ENCODE results near the gene PRDX3.
"Not testable (repeated sequence)": the region's sequence is repeated elsewhere in the genome, so short reads cannot be mapped to it uniquely, and the experiment has no call there.

Gene PRDX3

GRCh38 chr10:119161680-119162451 is 16.7 kb downstream of the PRDX3 start:
- DNase-seq, result no peak

DNA sequence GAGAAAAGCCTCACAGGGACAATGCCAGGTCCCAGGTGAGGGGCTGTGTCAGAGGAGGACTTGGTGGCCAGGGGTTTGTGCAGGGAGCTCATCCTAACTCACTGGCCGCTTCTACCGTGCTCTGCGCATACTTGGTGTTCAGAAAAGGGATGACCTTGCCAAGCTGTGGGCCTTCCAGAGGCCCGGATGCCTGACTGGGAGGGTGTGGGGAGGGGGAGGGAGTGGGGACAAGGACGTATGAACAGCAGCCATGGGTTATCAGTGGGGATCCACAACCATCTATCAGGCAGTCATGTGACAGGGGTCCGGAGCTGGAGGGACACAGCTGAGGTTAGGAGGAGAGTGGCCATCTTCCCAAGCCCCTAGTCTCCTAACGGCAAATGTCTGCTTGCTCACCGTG is 19.3 kb downstream of the PRDX3 start:
- no peak for DNase-seq

GRCh38 chr10:119153661-119154060 is 25.0 kb downstream of the PRDX3 start:
- no peak for DNase-seq

DNA sequence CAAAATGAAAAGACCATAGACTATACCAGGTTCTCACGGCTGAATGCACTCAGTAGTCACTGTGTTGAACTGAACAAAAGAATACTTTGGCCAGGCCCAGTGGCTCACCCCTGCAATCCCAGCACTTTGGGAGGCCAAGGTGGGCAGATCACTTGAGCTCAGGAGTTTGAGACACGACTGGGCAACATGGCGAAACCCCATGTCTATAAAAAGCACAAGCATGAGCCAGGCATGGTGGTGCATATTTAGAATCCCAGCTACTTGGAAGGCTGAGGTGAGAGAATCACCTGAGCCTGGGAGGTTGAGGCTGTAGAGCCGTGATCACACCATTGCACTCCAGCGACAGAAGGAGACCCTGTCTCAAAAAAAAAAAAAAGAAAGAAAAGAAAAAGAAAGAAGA is 25.6 kb downstream of the PRDX3 start:
- no peak for DNase-seq

DNA sequence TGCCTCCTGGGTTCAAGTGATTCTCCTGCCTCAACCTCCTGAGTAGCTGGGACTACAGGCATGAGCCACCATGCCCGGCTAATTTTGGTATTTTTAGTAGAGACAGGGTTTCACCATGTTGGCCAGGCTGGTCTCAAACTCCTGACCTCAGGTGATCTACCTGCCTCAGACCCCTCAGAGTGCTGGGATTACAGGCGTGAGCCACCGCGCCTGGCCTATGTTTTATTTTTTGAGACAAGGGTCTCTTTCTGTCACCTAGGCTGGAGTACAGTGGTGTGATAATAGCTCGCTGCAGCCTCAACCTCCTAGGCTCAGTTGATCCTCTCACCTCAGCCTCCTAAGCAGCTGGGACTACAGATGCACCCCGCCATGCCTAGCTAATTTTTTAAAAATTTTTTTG is 27.0 kb downstream of the PRDX3 start:
- not testable (repeated sequence) for DNase-seq

GRCh38 chr10:119149729-119150128 is 28.9 kb downstream of the PRDX3 start:
- DNase-seq, result no peak

DNA sequence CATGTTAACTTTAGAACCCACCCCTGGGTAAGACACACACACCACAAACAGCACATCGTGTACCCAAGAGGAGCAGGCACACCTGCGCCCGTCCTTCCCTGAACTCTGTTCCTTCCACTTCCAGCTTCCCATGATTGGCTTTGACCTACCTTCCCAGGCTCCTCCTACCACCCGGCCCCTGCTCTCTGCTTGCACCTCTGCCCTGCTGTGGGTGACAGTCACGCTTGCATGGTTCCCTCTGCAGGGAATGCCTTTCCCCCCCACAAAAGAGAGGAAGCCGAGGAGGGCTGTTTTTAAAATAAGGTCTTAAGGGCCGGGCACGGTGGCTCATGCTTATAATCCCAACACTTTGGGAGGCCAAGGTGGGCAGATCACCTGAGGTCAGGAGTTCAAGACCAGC is 29.5 kb downstream of the PRDX3 start:
- DNase-seq, result no peak

DNA sequence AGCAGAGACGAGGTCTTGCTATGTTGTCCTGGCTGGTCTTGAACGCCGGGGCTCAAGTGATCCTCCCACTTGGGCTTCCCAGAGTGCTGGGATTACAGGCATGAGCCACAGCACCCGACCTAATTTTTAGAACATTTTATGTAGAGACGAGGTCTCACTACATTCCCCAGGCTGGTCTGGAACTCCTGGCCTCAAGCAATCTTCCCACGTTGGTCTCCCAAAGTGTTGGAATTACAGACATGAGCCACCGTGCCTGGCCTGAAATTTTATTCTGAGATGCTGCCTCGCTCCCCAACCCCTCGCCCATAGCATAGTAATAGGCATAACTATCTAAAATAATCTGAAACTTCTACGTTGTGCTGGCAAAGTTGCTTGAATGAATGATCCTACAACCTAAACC is 35.0 kb downstream of the PRDX3 start:
- no peak for DNase-seq

- no peak for DNase-seq
Observed at GRCh38 chr10:119140603-119141245, 37.9 kb downstream of the PRDX3 start.

DNA sequence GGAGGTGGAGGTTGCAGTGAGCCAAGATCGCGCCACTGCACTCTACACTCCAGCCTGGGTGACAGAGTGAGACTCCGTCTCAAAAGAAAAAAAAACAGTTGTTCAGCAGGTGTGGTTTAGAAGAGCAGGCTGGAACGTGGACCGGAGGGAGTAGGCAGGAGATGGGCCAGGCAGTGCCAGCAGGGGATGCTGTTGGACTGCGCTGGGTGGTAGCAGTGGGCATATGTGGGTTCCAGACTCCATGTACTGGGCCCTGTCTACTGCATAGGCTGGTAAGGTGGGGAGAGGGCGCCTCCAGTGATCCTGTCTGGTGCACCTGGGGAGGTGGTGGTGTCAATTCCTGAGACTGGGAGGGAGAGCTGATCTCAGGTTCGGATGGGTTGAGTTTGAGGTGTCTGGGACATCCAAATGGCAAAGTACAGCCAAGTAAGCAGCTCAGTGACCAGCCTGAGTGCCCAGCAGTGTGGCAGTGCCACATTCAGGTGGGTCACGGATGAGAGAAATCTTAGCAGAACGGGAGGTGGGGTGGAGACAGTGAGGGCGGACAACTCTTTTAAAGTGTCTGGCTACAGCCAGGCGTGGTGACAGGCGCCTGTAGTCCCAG is 39.0 kb downstream of the PRDX3 start:
- no peak for DNase-seq

GRCh38 chr10:119138346-119139306 is 40.0 kb downstream of the PRDX3 start:
- DNase-seq, result no peak

DNA sequence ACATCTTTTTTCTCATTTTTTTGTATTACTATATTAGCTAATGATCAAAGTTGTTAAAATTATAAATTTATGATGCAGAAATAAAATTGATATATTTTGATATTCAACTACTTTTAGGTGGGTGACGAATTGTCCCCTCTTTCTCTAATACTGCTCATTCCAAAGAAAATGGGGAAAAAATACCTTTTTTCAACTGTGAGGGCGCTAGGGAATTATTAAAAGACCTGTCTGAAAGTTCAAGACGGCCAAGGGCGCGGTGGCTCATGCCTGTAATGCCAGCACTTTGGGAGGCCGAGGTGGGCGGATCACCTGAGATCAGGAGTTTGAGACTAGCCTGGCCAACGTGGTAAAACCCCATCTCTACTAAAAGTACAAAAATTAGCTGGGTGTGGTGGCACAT is 40.7 kb downstream of the PRDX3 start:
- DNase-seq, result not testable (repeated sequence)

DNA sequence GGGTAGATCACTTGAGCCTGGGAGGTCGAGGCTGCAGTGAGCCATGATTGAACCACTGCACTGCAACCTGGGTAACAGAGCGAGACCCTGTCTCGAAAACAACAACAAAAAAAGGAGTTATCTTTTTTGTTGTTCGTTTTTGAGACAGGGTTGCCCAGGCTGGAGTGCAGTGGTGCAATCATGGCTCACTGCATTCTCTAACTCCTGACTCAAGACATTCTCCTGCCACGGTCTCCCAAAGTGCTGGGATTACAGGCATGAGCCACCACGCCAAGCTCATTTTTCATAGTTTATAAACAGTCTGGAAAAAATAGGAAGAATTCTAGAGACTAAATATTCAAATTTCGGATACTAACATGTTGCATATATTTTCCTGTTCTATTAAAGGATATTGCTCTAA is 42.5 kb downstream of the PRDX3 start:
- DNase-seq, result no peak

DNA sequence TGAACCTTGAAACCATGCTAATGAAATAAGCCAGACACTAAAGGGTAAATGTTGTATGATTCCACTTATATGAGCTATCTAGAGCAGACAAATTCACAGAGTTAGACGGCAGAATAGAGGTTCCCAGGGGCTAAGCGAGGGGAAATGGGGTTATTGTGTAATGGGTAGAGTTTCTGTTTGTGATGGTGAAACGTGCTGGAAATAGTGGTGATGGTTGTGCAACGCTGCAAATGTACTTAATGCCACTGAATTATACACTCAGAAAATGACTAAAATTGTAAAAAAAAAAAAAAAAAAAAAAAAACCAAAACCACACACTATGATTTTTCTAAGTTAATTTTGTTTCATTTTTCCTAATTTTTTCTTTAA is 43.1 kb downstream of the PRDX3 start:
- DNase-seq, result no peak

DNA sequence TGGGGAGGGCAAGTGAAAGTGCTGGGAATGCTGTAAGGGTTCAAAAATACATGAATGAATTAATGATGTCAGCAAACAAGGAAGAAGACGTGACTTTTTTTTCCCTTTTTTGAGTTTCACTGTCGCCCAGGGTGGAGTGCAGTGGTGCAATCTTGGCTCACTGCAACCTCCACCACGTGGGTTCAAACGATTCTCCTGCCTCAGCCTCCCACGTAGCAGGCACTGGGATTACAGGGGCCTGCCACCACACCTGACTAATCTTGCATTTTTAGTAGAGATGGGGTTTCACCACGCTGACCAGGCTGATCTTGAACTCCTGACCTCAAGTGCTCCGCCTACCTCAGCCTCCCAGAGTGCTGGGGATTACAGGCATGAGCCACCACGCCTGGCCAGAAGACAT is 44.7 kb downstream of the PRDX3 start:
- DNase-seq, result no peak

DNA sequence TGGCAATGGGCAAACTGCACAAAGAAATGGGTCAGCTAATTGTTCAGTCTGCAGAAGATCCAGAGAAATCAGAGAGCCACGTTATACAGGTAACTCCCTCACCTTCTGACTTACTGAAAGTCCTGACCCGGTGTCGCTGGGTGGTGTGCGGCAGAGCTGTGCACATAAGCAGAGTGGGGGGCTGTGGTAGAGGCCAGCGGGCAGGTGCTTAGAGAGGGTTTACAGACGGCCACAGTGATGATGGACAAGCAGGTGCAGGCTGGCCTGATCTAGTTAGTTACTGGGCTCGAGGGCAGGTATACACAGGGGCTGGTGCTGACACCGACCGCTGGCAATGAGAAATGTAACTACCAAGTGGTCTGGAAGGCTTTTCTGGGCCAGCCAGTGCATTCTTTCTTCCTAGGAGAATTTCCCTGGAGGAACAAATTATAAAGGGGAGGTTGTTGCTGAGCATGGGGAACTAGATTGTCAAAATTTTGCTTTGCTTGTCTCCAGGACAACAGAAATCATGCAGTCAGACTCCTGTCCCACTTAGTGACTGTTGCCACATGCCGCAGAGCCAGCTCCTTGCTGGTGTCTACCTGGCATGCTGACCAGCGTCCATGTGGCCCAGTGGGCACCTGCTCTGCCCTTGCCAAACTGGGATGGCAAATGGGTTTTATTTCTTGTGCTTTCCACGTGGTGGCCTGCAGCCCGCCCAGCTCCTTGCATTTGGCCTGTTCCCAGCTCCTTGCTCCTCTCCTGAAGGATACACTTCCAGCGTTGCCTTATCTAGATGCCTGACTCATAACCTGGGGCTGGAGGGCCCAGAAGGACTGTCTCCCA is 45.9 kb downstream of the PRDX3 start:
- DNase-seq, result no peak

GRCh38 chr10:119131512-119132240 is 46.9 kb downstream of the PRDX3 start:
- DNase-seq, result no peak

DNA sequence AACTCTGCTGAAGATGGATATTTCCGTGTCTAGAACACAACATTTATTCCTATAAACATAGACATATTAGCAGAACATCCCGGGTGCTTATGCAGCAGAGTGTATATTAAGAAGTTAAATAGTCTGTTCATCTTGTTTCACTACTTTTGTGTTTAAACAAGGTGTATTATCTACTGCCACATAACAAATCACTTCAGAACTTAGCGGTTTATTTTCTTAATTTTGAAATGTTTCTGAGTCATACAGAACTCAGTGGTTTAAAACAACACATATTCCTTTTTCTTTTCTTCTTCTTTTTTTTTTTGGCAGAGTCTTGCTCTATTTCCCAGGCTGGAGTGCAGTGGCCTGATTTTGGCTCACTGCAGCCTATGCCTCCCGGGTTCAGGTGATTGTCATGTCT is 48.9 kb downstream of the PRDX3 start:
- no peak for DNase-seq

DNA sequence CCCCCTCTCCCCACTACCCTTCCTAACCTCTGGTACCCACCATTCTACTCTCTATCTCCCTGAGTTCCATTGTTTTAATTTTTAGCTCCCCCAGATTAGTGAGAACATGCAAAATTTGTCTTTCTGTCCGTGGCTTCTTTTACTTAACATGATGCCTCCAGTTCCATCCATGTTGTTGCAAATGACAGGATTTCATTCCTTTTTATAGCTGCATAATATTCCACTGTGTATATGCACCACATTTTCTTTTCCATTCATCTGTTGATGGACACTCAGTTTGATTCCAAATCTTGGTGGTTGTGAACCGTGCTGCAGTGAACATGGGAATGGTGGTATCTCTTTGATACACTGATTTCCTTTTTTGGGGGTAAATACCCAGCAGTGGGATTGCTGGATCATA is 52.7 kb downstream of the PRDX3 start:
- DNase-seq, result no peak

- no peak for DNase-seq
Observed at GRCh38 chr10:119120875-119121274, 57.7 kb downstream of the PRDX3 start.

DNA sequence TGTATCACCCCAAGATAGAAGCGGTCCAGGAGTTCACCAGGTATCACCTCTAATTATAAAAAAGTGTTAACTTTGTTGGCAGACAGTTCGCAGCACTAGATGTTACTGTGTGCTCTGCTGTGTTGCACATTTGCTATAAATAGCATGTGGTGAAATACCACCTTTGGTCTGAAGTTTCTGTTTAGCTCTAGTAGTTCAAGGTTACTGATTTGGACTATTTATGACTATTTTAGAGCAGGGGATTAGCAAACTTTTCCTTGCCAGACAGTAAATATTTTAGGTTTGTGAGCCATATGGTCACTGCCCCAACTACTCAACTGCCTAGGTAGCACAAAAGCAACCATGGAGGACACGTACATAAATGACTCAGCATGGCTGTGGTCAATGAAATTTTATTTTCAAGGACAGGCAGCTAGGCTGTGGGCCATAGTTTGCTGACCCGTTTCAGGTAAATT is 58.2 kb downstream of the PRDX3 start:
- no peak for DNase-seq

GRCh38 chr10:119119400-119119799 is 59.2 kb downstream of the PRDX3 start:
- no peak for DNase-seq

All from NCI-H1417 treated with DMSO at 0.1 percent for 48 hours (cell line).